ENCODE results near the gene HSP90AA1.

HSP90AA1 gene

DNA sequence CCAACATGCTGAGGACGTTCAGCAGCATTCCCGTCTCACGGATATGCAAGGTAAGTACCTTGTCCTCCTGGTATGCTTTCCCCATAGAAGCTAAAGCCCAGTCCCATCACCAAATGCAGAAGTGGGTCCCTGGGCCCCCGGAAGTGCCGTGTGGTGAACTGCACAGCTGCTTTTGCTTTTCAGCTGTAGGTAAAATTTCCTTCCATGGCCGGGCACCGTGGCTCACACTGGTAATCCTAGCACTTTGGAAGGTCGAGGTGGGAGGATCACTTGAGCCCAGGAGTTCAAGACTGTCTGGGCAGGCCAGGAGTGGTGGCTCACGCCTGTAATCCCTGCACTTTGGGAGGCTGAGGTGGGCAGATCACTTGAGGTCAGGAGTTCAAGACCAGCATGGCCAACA is 44.1 kb downstream of the HSP90AA1 start:
- DNase-seq (ENCODE audit: low read depth in 2 of 2): no peak

DNA sequence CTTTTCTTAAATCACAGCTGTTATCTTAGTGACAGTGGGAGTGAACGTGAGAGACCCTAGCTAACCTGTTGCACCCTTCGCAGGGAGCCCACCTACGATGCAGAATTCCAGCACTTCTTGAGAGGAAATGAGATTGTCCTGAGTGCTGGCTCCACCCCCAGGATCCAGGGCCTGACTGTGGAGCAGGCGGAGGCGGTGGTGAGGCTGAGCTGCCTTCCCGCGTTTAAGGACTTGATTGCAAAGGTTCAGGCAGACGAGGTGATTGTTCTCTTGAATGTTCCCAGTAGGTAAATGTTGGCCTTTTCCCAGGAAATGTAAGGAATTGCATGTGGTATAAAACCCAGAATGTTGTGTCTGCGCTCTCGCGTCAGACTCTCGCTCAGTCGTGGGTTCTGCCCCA is 46.7 kb downstream of the HSP90AA1 start:
- DNase-seq (ENCODE audit: low read depth in 2 of 2): no peak

DNA sequence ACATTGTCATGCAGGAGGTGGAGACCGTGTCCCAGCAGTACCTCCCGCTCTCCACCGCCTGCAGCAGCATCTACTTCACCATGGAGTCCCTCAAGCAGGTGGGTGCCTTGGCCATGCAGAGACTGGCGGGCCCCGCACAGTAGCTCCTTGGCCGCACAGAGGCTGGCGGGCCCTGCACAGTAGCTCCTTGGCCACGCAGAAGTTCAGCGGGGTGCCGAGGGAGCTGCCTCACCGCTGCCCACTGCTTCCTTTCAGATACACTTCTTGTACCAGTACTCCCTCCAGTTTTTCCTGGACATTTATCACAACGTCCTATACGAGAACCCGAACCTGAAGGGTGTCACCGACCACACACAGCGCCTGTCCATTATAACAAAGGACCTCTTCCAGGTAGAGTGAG is 47.7 kb downstream of the HSP90AA1 start:
- DNase-seq (ENCODE audit: low read depth in 2 of 2): no peak

DNA sequence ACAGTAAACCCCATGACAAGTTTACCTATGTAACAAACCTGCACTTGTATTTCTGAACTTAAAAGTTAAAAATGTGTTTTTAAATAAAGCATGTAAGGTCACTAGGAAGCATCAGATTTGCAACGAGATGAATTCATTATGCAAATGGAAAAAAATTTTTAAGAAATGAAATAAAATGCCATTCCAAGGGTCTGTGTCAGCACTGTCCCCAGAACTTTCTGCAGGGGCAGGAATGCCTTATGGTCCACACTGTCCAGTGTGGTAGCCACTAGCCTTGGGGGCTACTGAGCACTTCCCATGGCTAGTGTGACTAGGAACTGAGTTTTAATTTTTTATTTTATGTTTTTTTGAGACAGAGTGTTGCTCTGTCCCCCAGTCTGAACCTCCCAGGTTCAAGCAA is 49.2 kb downstream of the HSP90AA1 start:
- no peak for DNase-seq (ENCODE audit: low read depth in 2 of 2)

DNA sequence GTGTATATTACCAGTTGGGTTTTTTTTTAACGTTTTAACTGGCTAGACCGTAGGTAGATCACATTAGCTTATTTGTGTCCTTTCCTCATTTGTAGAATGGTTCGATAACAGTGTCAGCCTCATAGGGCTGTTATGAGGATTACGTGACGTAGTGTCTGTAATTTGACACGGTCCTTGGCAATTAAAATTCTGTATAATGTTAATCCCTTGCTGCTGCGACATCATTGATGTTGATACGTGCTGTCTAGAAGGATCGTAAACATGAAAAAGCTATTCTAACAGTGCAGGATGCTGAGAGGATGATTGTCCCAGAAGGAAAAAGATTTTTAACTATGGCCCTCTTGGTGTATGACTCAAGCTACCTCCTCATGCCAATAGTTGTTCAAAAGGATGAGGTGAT is 50.9 kb downstream of the HSP90AA1 start:
- DNase-seq (ENCODE audit: low read depth in 2 of 2): no peak

DNA sequence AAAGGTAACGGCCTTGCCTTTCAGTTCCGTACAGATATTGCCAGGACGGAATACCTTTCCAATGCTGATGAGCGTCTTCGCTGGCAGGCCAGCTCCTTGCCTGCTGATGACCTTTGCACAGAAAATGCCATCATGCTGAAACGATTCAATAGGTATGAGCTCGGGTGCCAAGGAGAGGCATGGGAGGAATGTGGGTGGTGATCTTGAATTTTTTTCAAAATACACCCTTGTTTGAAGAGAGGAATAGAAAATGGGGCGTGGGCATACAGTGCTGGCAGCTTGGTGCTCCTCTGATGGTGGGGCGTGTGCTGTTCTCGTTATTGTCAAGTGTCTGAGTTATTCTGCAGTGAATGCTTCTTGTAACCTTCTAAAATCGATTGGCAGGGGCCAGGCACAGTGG is 52.5 kb downstream of the HSP90AA1 start:
- DNase-seq (ENCODE audit: low read depth in 2 of 2): no peak

DNA sequence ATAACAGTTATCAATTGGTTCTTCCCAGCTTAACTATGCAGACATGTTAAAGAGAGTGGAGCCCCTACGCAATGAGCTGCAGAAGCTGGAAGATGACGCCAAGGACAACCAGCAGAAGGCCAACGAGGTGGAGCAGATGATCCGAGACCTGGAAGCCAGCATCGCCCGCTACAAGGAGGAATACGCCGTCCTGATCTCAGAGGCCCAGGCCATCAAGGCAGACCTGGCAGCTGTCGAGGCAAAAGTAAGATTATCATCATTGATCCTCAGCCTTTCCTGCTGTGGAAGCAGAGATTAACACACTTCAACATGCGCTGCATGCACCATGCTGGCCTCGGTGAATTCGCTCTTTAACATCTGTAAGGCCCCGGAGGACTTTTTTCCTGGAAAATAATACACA is 53.6 kb downstream of the HSP90AA1 start:
- no peak for DNase-seq (ENCODE audit: low read depth in 2 of 2)
